ENCODE results near the gene GULP1.

Gene GULP1

DNA sequence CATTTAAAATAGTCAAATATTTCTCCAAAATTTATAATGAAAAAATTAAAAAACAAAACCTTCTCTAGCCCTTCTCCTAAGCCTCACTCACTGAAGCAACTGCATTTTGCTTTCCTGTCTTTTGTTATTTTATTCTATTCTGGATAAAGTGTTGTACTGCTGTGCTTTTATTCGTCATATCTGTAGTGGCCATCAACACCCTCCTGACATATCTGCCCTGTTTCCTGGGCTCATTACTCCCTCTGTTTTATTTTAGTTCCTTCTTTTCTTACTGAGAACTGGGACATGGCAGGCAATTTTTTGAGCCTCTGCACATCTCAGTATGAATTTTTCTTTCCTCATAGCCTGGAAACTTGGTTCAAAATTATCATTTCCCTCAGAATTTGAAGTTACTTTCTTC lies 224.2 kb downstream of the GULP1 start:
- no peak overlapping the region for H3K27ac ChIP-seq (ENCODE audit: extremely low read depth, low read depth, low read length)
- POLR2A ChIA-PET = no interaction called here
- CTCF ChIA-PET = no interaction called here
- H3K4me3 ChIP-seq (ENCODE audit: low read depth, low read length) = no peak overlapping the region
- H3K9me3 ChIP-seq (ENCODE audit: control insufficient read depth, insufficient read depth, low read depth, low read length) = no peaks in the 10 kb centered on the region; the same call in none of the 2 replicates
- H3K36me3 ChIP-seq (ENCODE audit: control insufficient read depth in 2 of 2, insufficient read depth in 1 of 2, low read length in 2 of 2) = no peaks in the 10 kb centered on the region
- TF ChIP-seq ZNF561 (tag by site-specific recombination; IDR thresholded peaks at IDR 0.05; ENCODE audit: borderline replicate concordance) (no peak), ZNF560 (tag by site-specific recombination; IDR thresholded peaks at IDR 0.05; ENCODE audit: borderline replicate concordance) (no peak)
- no peaks in the 10 kb centered on the region for H3K4me1 ChIP-seq (ENCODE audit: control insufficient read depth, insufficient read depth, low read length)

- Histone ChIP-seq H3K27ac (ENCODE audit: extremely low read depth, low read depth, low read length) (no peak overlapping the region), H3K36me3 (ENCODE audit: control insufficient read depth in 2 of 2, insufficient read depth in 1 of 2, low read length in 2 of 2) (no peaks in the 10 kb centered on the region), H3K9me3 (ENCODE audit: control insufficient read depth, insufficient read depth, low read depth, low read length) (no peaks in the 10 kb centered on the region; the same call in none of the 2 replicates), H3K4me3 (ENCODE audit: low read depth, low read length) (no peak overlapping the region), H3K4me1 (ENCODE audit: control insufficient read depth, insufficient read depth, low read length) (no peaks in the 10 kb centered on the region)
- POLR2A ChIA-PET = no interaction called here
- TF ChIP-seq ZBTB44 (tag by site-specific recombination; IDR thresholded peaks at IDR 0.05) = no peak
- TF ChIP-seq, protein P1, sequence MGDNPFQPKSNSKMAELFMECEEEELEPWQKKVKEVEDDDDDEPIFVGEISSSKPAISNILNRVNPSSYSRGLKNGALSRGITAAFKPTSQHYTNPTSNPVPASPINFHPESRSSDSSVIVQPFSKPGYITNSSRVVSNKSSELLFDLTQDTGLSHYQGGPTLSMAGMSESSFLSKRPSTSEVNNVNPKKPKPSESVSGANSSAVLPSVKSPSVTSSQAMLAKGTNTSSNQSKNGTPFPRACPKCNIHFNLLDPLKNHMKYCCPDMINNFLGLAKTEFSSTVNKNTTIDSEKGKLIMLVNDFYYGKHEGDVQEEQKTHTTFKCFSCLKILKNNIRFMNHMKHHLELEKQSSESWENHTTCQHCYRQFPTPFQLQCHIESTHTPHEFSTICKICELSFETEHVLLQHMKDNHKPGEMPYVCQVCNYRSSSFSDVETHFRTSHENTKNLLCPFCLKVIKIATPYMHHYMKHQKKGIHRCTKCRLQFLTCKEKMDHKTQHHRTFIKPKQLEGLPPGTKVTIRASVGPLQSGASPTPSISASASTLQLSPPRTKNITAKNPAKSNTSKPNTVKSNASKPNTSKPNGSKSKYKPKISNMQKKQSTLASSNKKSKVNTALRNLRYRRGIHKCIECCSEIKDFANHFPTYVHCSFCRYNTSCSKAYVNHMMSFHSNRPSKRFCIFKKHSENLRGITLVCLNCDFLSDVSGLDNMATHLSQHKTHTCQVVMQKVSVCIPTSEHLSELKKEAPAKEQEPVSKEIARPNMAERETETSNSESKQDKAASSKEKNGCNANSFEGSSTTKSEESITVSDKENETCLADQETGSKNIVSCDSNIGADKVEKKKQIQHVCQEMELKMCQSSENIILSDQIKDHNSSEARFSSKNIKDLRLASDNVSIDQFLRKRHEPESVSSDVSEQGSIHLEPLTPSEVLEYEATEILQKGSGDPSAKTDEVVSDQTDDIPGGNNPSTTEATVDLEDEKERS (tag by site-specific recombination; IDR thresholded peaks at IDR 0.05) = no peak
- TF ChIP-seq GLIS2 (tag by site-specific recombination; IDR thresholded peaks at IDR 0.05) = no peak
- no peak for TF ChIP-seq ZEB2 (tag by site-specific recombination; IDR thresholded peaks at IDR 0.05)
- TF ChIP-seq ZNF266 (tag by site-specific recombination; IDR thresholded peaks at IDR 0.05; ENCODE audit: low read depth) = no peak
- TF ChIP-seq ZNF140 (tag by site-specific recombination; IDR thresholded peaks at IDR 0.05) = no peak
- no peak for TF ChIP-seq GLI4 (tag by site-specific recombination; IDR thresholded peaks at IDR 0.05)
- TF ChIP-seq ZBTB17 (tag by site-specific recombination; IDR thresholded peaks at IDR 0.05) = no peak
- TF ChIP-seq ZNF521 (tag by site-specific recombination; IDR thresholded peaks at IDR 0.05) = no peak
- no peak for TF ChIP-seq ZNF518A (tag by site-specific recombination; conservative IDR thresholded peaks at IDR 0.05; ENCODE audit: low read depth)
- no peak for TF ChIP-seq ZFHX2 (tag by site-specific recombination; conservative IDR thresholded peaks at IDR 0.05)
- TF ChIP-seq ZNF138 (tag by site-specific recombination; IDR thresholded peaks at IDR 0.05; ENCODE audit: borderline replicate concordance) = no peak
- no peak for TF ChIP-seq ZBTB49 (tag by site-specific recombination; IDR thresholded peaks at IDR 0.05; ENCODE audit: low read depth)
- CTCF ChIA-PET = interaction anchor here (1.5 kb wide), 1 partner anchor 895 kb away, joined by 5 read pairs; no protein-coding TSS in a partner anchor
Measured at GRCh38 chr2:188517549-188518215, 226.0 kb downstream of the GULP1 start.

Data from HEK293 (cell line).